Activated CD4-positive, alpha-beta T cell treated with anti-CD3 and anti-CD28 coated beads, Interleukin-10, Interleukin-2, amounts not matched to agents 100 ng/mL and 50 ng/mL, durations not matched to agents 16 hours and 8 hours (primary cell): ENCODE data around the gene KREMEN1.
"Not testable (repeated sequence)": the region's sequence is repeated elsewhere in the genome, so short reads cannot be mapped to it uniquely, and the experiment has no call there.

Experiments
- DNase-seq: peaks from one replicate; pipeline ENCODE4 v3.0.0-alpha.2; 2020

Gene KREMEN1

GRCh38 chr22:29108137-29108536 lies 35.3 kb downstream of the KREMEN1 start:
- no peak for DNase-seq

GRCh38 chr22:29109822-29110221 lies 37.0 kb downstream of the KREMEN1 start:
- no peak for DNase-seq

GRCh38 chr22:29110946-29111345 lies 38.1 kb downstream of the KREMEN1 start:
- DNase-seq = no peak

- no peak for DNase-seq
Observed at GRCh38 chr22:29112121-29112520, 39.3 kb downstream of the KREMEN1 start.

- no peak for DNase-seq
Observed at GRCh38 chr22:29112681-29113080, 39.8 kb downstream of the KREMEN1 start.

- no peak for DNase-seq
Observed at GRCh38 chr22:29113319-29113718, 40.5 kb downstream of the KREMEN1 start.

GRCh38 chr22:29114392-29114791 lies 41.6 kb downstream of the KREMEN1 start:
- no peak for DNase-seq

- DNase-seq = no peak
Observed at GRCh38 chr22:29115682-29116288, 43.0 kb downstream of the KREMEN1 start.

GRCh38 chr22:29116397-29117123 lies 43.7 kb downstream of the KREMEN1 start:
- peak; percentile 6 for DNase-seq

- DNase-seq = no peak
Observed at GRCh38 chr22:29117799-29118477, 45.1 kb downstream of the KREMEN1 start.

GRCh38 chr22:29120098-29120912 lies 47.5 kb downstream of the KREMEN1 start:
- DNase-seq = not testable (repeated sequence)

- DNase-seq = no peak
Observed at GRCh38 chr22:29121124-29121523, 48.3 kb downstream of the KREMEN1 start.

- peak; percentile 43 for DNase-seq
Observed at GRCh38 chr22:29122041-29122440, 49.2 kb downstream of the KREMEN1 start.

- DNase-seq = no peak
Observed at GRCh38 chr22:29124777-29125442, 52.1 kb downstream of the KREMEN1 start.

GRCh38 chr22:29125443-29125778 lies 52.6 kb downstream of the KREMEN1 start:
- no peak for DNase-seq

- no peak for DNase-seq
Observed at GRCh38 chr22:29125844-29126243, 53.0 kb downstream of the KREMEN1 start.

GRCh38 chr22:29126670-29127395 lies 54.0 kb downstream of the KREMEN1 start:
- DNase-seq = no peak

- no peak for DNase-seq
Observed at GRCh38 chr22:29128891-29129807, 56.3 kb downstream of the KREMEN1 start.

- DNase-seq = no peak
Observed at GRCh38 chr22:29129808-29130140, 56.9 kb downstream of the KREMEN1 start.

GRCh38 chr22:29130476-29130875 lies 57.6 kb downstream of the KREMEN1 start:
- DNase-seq = no peak

GRCh38 chr22:29133603-29134133 lies 60.8 kb downstream of the KREMEN1 start:
- no peak for DNase-seq
